Lower leg skin (tissue), 4 donors: ENCODE measurements around the gene ADAM29. TPM values are rescaled to one million over a fixed set of nuclear protein-coding genes. Genes with fewer than 3 reads are reported as not detected.

Experiments
- DNase-seq, 2 donors: peaks; one replicate each; pipeline ENCODE4 v3.0.0-alpha.2; 2019; ENCODE audit warnings: low spot score in 2 of 2
- H3K4me3 ChIP-seq: fragments of 200-600 bp; sonication (generic); 2 replicates; pipeline ENCODE4 v1.5.1; 2017; ENCODE audit warnings: mild to moderate bottlenecking, low read depth; ENCODE audit not compliant: poor library complexity, severe bottlenecking
- POLR2A ChIP-seq, 2 donors: fragments of 450-650 bp; IDR thresholded peaks; one replicate each; pipeline ENCODE4 v1.6.1; 2016 to 2017; ENCODE audit warnings: antibody characterized with exemption in 2 of 2, mild to moderate bottlenecking in 1 of 2, moderate library complexity in 1 of 2
- WGBS, 2 donors: methylation state at CpG; one replicate each; pipeline ENCODE4 v1.1.5; 2018; 5-methylcytosine and 5-hydroxymethylcytosine counted together
- intact Hi-C: fragments of 100-400 bp; cut with DNase I; formaldehyde crosslinking; loops from one replicate; pipeline ENCODE4 v1.15.0; 2023; ENCODE audit warnings: low total_unique reads
- total RNA-seq, 4 donors: library from RNA; depleted of rRNA; stranded (reverse); fragments of >200 nt; gene quantifications; one replicate each; pipeline ENCODE4 v1.1.0, GENCODE V29; 2016
- TF ChIP-seq, protein P1 (sequence below), 3 donors: fragments of 450-650 bp; IDR thresholded peaks; one replicate each; pipeline ENCODE4 v1.5.1; 2016; ENCODE audit warnings: antibody characterized with exemption in 3 of 3, mild to moderate bottlenecking in 3 of 3, moderate library complexity in 2 of 3

ADAM29 gene
- total RNA-seq, 4 donors from 2014 or later = not detected

DNA sequence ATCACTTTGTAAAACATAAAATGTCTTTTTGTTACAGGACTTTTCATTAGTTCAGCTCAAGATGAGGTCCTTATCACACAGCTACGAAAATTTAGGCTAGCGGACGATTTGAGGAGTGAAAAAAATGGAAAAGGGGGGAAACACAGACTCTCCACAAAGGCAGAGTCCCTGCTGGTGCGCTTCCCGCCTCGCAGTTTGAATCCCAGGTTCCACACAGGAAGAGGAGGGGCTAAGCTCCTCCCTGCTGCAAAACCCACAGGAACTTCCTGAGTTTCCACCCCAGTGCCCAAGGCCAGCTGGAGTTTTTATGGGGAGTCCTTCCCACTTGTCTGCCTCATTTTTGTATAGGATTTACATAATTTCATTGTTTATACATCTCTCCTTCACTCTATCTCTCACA is 11.2 kb downstream of the ADAM29 start:
- no peak for TF ChIP-seq POLR2A (IDR thresholded peaks at IDR 0.05)
- TF ChIP-seq, protein P1, sequence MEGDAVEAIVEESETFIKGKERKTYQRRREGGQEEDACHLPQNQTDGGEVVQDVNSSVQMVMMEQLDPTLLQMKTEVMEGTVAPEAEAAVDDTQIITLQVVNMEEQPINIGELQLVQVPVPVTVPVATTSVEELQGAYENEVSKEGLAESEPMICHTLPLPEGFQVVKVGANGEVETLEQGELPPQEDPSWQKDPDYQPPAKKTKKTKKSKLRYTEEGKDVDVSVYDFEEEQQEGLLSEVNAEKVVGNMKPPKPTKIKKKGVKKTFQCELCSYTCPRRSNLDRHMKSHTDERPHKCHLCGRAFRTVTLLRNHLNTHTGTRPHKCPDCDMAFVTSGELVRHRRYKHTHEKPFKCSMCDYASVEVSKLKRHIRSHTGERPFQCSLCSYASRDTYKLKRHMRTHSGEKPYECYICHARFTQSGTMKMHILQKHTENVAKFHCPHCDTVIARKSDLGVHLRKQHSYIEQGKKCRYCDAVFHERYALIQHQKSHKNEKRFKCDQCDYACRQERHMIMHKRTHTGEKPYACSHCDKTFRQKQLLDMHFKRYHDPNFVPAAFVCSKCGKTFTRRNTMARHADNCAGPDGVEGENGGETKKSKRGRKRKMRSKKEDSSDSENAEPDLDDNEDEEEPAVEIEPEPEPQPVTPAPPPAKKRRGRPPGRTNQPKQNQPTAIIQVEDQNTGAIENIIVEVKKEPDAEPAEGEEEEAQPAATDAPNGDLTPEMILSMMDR (IDR thresholded peaks at IDR 0.05) = no peak
- H3K4me3 ChIP-seq = no peak overlapping the region
- intact Hi-C loops = no loop called here
- WGBS, 2 donors = 87 to 97% methylated on average over 6 of the region's 6 CpGs
- no peak for DNase-seq

DNA sequence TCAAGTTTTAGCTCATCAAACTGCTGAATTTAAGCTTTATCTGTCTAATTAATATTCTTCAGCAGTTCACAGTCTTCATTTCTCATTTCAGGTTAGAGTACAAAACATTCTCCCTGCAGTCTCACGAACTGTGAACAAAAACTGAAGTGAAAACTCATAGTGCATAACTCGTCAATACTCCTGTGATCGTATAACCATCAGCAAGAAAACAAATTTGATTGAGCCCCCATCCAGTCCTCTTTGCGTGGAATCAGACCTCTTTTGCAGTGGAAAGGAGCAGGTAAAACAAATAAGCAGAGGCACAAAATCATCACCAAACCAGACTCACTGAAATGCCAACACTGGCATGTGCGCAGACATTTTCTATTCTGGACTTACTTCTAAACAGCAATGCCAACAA is 12.7 kb downstream of the ADAM29 start:
- H3K4me3 ChIP-seq = no peak overlapping the region
- TF ChIP-seq POLR2A (IDR thresholded peaks at IDR 0.05) = no peak
- TF ChIP-seq, protein P1 (IDR thresholded peaks at IDR 0.05) = no peak
- intact Hi-C loops = no loop called here
- 83 to 88% methylated on average over 5 of the region's 5 CpGs for WGBS, 2 donors
- no peak for DNase-seq

DNA sequence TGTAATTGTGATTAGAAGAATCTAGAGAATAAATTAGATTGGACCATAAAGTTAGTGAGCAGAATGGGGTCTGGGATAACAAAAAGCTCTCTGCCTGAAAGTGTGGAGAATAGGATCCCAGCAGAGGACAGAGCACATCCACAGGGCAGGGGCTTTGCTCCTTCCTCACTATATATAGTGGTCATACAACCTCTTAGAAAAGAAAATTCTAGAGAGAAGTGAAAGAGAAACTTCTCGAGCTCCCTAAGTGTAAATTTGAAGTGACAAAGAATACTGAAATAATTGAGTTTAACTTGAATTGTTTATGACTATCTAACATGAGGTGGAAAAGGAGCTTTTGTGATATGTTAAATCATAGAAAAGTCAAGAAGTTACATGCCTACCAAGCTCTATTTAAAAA is 14.9 kb downstream of the ADAM29 start:
- 0 to 60% methylated on average over 1 of the region's 1 CpG for WGBS, 2 donors
- intact Hi-C loops = no loop called here
- TF ChIP-seq POLR2A (IDR thresholded peaks at IDR 0.05) = no peak
- TF ChIP-seq, protein P1 (IDR thresholded peaks at IDR 0.05) = no peak
- H3K4me3 ChIP-seq = no peak overlapping the region
- DNase-seq = no peak

DNA sequence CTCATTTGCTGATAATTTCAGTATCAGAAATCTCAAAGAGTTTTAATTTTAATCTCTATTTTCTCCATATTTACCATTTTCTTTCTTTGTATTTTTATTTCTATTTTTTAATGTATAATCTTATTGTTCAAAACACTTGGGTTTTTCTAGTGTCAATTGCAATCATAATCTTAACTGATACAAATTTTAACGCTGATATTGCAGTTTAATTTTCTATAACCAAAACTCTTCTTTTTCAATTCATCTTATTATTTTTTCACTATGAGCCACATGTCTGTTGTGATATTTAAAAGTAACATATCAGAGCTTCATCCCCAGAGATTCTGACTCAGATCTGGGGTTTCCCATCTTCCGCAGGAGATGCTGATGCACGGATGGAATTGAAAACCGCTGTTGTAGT is 16.2 kb downstream of the ADAM29 start:
- TF ChIP-seq, protein P1 (IDR thresholded peaks at IDR 0.05) = no peak
- H3K4me3 ChIP-seq = no peak overlapping the region
- intact Hi-C loops = no loop called here
- DNase-seq = no peak
- 92 to 94% methylated on average over 4 of the region's 4 CpGs for WGBS, 2 donors

DNA sequence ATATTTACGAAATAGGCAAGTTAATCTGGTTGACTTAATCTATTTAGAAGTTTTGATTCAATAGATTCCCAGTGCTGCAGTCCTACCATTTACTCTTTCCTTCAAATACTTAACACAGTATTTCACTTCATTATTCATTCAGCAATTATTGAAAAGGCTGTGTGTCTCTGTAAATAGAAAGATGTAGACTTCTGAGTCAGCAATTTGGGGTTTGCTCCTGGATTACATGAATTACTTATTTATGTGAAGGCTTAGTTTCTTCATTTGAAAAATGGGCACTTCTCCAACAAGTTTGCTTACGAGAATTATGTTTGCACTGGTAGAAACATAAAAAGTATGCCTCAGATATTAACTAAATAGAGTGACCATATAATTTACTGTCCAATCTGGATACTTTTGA is 17.4 kb downstream of the ADAM29 start:
- no peak for TF ChIP-seq POLR2A (IDR thresholded peaks at IDR 0.05)
- TF ChIP-seq, protein P1 (IDR thresholded peaks at IDR 0.05) = no peak
- DNase-seq = no peak
- intact Hi-C loops = no loop called here
- 60 to 64% methylated on average over 2 of the region's 2 CpGs for WGBS, 2 donors
- no peak overlapping the region for H3K4me3 ChIP-seq

DNA sequence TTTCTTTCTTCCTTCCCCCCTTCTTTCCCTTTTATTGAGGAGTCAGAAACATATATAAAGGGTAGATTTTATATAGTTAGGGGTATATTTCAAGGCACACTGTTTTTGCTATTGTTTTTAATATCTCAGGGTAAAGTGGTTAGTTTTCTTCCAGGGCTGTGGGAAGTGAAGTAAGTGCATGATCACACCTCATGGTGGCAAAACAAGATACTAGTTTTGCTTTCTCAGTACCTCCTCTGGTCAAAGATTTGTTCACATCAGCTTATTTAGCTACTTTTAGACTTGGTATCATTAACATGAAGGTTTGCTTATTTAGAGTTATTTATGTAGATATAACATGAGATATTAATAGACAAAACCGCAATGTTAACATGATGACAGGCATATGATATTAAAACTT is 21.8 kb downstream of the ADAM29 start:
- WGBS, 2 donors = 71 to 73% methylated on average over 1 of the region's 1 CpG
- intact Hi-C loops = no loop called here
- DNase-seq = no peak
- H3K4me3 ChIP-seq = no peak overlapping the region
- TF ChIP-seq POLR2A (IDR thresholded peaks at IDR 0.05) = no peak
- TF ChIP-seq, protein P1 (IDR thresholded peaks at IDR 0.05) = no peak
